Prostate gland (tissue), 2 donors: ENCODE results near the gene IGDCC3. TPM values are rescaled to one million over a fixed set of nuclear protein-coding genes. Genes with fewer than 3 reads are reported as not detected.

Experiments used
- DNase-seq: peaks from one replicate; pipeline ENCODE4 v3.0.0-alpha.2; 2019; ENCODE audit warnings: low spot score
- H3K27ac ChIP-seq, 2 donors: fragments of 200-600 bp; sonication (generic); 2 replicates each; pipeline ENCODE4 v1.5.1; 2017 to 2019
- H3K27me3 ChIP-seq: fragments of 200-600 bp; sonication (generic); replicated peaks from 2 replicates; pipeline ENCODE4 v1.5.1; 2019; ENCODE audit not compliant: insufficient read depth
- H3K36me3 ChIP-seq, 2 donors: fragments of 200-600 bp; sonication (generic); 1 replicate in 1 of 2; 2 replicates in 1 of 2; pipeline versions ENCODE4 v1.5.1 to v1.8.1; 2017 to 2019
- H3K4me1 ChIP-seq: fragments of 200-600 bp; sonication (generic); replicated peaks from 2 replicates; pipeline ENCODE4 v1.5.1; 2019
- H3K4me3 ChIP-seq, 2 donors: fragments of 200-600 bp; sonication (generic); 2 replicates each; pipeline ENCODE4 v1.5.1; 2017 to 2019
- H3K9me3 ChIP-seq: fragments of 200-600 bp; sonication (generic); 2 replicates; pipeline ENCODE4 v1.5.1; 2017
- CTCF ChIP-seq, 4 experiments: fragments of 200-600 bp in 2 of 4; fragments of 450-650 bp in 2 of 4; sonication (generic) in 2 of 4; IDR thresholded peaks; 1 replicate in 3 of 4; 2 replicates in 1 of 4; pipeline ENCODE4 v1.5.1; 2016 to 2019; ENCODE audit warnings: antibody characterized with exemption in 4 of 4, mild to moderate bottlenecking in 2 of 4, moderate library complexity in 2 of 4
- POLR2A ChIP-seq: fragments of 450-650 bp; IDR thresholded peaks from one replicate; pipeline ENCODE4 v1.6.1; 2016; ENCODE audit warnings: antibody characterized with exemption, mild to moderate bottlenecking
- POLR2AphosphoS5 ChIP-seq: sonication (generic); formaldehyde crosslinking; IDR thresholded peaks from one replicate; pipeline ENCODE4 v1.6.1; 2017; ENCODE audit warnings: antibody characterized with exemption
- WGBS: methylation state at CpG from one replicate; pipeline ENCODE4 v1.1.5; 2018; 5-methylcytosine and 5-hydroxymethylcytosine counted together
- intact Hi-C: fragments of 100-400 bp; cut with DNase I; formaldehyde crosslinking; loops from one replicate; pipeline ENCODE4 v1.14.2; 2022
- total RNA-seq, 2 donors: library from RNA; depleted of rRNA; stranded (reverse); fragments of >200 nt; gene quantifications; one replicate each; pipeline ENCODE4 v1.1.0, GENCODE V29; 2016

IGDCC3 gene
- total RNA-seq, 2 donors from 2014 or later, result 0.05 to 2.7 TPM

- no peak for TF ChIP-seq CTCF (IDR thresholded peaks at IDR 0.05)
- TF ChIP-seq POLR2AphosphoS5, result no peak
- no peak for TF ChIP-seq POLR2A
- Histone ChIP-seq H3K9me3 (no peaks in the 10 kb centered on the region), H3K4me1 (no peaks in the 10 kb centered on the region), H3K27me3 (peaks cover 22% of the 10 kb centered on the region), H3K36me3 (no peaks in the 10 kb centered on the region), H3K27ac (no peak overlapping the region), H3K4me3 (no peak overlapping the region)
- no peak for DNase-seq
- intact Hi-C loops, result no loop called here
- 80% methylated on average over 8 of the region's 8 CpGs for WGBS
These were observed 15.8 kb upstream of the IGDCC3 start for GRCh38 chr15:65393557-65393956.

- intact Hi-C loops, result no loop called here
- DNase-seq, result no peak
- no peaks in the 10 kb centered on the region for H3K4me1 ChIP-seq
- no peaks in the 10 kb centered on the region for H3K36me3 ChIP-seq
- no peak overlapping the region for H3K4me3 ChIP-seq
- WGBS, result 90% methylated on average over 13 of the region's 13 CpGs
- TF ChIP-seq POLR2A (no peak), POLR2AphosphoS5 (no peak), CTCF (IDR thresholded peaks at IDR 0.05) (no peak)
- H3K9me3 ChIP-seq, result no peaks in the 10 kb centered on the region
- H3K27ac ChIP-seq, result no peak overlapping the region
- H3K27me3 ChIP-seq, result peaks cover 22% of the 10 kb centered on the region
These were observed 15.3 kb upstream of the IGDCC3 start for GRCh38 chr15:65393091-65393490.

GRCh38 chr15:65392368-65392767, 14.6 kb upstream of the IGDCC3 start:
- Histone ChIP-seq H3K4me3 (no peak overlapping the region), H3K27me3 (peaks cover 22% of the 10 kb centered on the region), H3K36me3 (no peaks in the 10 kb centered on the region), H3K27ac (no peak overlapping the region), H3K4me1 (no peaks in the 10 kb centered on the region), H3K9me3 (no peaks in the 10 kb centered on the region)
- intact Hi-C loops, result no loop called here
- DNase-seq, result no peak
- TF ChIP-seq CTCF (IDR thresholded peaks at IDR 0.05), result no peak
- TF ChIP-seq POLR2AphosphoS5, result no peak
- no peak for TF ChIP-seq POLR2A
- WGBS, result 94% methylated on average over 2 of the region's 2 CpGs

- intact Hi-C loops, result no loop called here
- no peaks in the 10 kb centered on the region for H3K36me3 ChIP-seq
These were observed 13.9 kb upstream of the IGDCC3 start for GRCh38 chr15:65391732-65392131.

More at GRCh38 chr15:65391732-65392131, 13.9 kb upstream of the IGDCC3 start:
- Histone ChIP-seq H3K4me3 (no peak overlapping the region), H3K27me3 (peaks cover 20% of the 10 kb centered on the region), H3K4me1 (no peaks in the 10 kb centered on the region), H3K27ac (no peak overlapping the region), H3K9me3 (no peaks in the 10 kb centered on the region)
- no peak for DNase-seq
- TF ChIP-seq POLR2AphosphoS5 (no peak), POLR2A (no peak), CTCF (IDR thresholded peaks at IDR 0.05) (no peak)
- 81% methylated on average over 10 of the region's 10 CpGs for WGBS
